ENCODE results near the gene EFCAB8.

The EFCAB8 gene

GRCh38 chr20:32985596-32985995 lies 126.9 kb downstream of the EFCAB8 start:
- no peak for DNase-seq (ENCODE audit: low read depth in 3 of 3)

- DNase-seq (ENCODE audit: low read depth in 3 of 3) = no peak
Observed at GRCh38 chr20:32986331-32986966, 127.7 kb downstream of the EFCAB8 start.

GRCh38 chr20:32987044-32987825 lies 128.5 kb downstream of the EFCAB8 start:
- DNase-seq (ENCODE audit: low read depth in 3 of 3) = no peak

- DNase-seq (ENCODE audit: low read depth in 3 of 3) = no peak
Observed at GRCh38 chr20:32988008-32988407, 129.3 kb downstream of the EFCAB8 start.

- no peak for DNase-seq (ENCODE audit: low read depth in 3 of 3)
Observed at GRCh38 chr20:32989507-32990283, 131.0 kb downstream of the EFCAB8 start.

GRCh38 chr20:32990426-32990825 lies 131.7 kb downstream of the EFCAB8 start:
- no peak for DNase-seq (ENCODE audit: low read depth in 3 of 3)

- DNase-seq (ENCODE audit: low read depth in 3 of 3) = no peak
Observed at GRCh38 chr20:32991383-32991782, 132.7 kb downstream of the EFCAB8 start.

GRCh38 chr20:32991792-32992641 lies 133.3 kb downstream of the EFCAB8 start:
- no peak for DNase-seq (ENCODE audit: low read depth in 3 of 3)

GRCh38 chr20:32993496-32994050 lies 134.8 kb downstream of the EFCAB8 start:
- no peak for DNase-seq (ENCODE audit: low read depth in 3 of 3)

- no peak for DNase-seq (ENCODE audit: low read depth in 3 of 3)
Observed at GRCh38 chr20:32995802-32996201, 137.1 kb downstream of the EFCAB8 start.

GRCh38 chr20:32997431-32997830 lies 138.7 kb downstream of the EFCAB8 start:
- no peak for DNase-seq (ENCODE audit: low read depth in 3 of 3)

GRCh38 chr20:32999603-33000250 lies 141.0 kb downstream of the EFCAB8 start:
- no peak for DNase-seq (ENCODE audit: low read depth in 3 of 3)

- DNase-seq (ENCODE audit: low read depth in 3 of 3) = no peak
Observed at GRCh38 chr20:33000802-33001466, 142.2 kb downstream of the EFCAB8 start.

- no peak for DNase-seq (ENCODE audit: low read depth in 3 of 3)
Observed at GRCh38 chr20:33002087-33002808, 143.5 kb downstream of the EFCAB8 start.

GRCh38 chr20:33004141-33004751 lies 145.5 kb downstream of the EFCAB8 start, which contains the start of gene SUN5:
SUN5 (minus strand) TSS chr20:33004433; CDS start chr20:33004340, 93 bp downstream.
- DNase-seq (ENCODE audit: low read depth in 3 of 3) = no peak

GRCh38 chr20:33005132-33005566 lies 146.4 kb downstream of the EFCAB8 start:
- peak in 2 of 3 experiments; percentile 3 to 9 for DNase-seq (ENCODE audit: low read depth in 3 of 3)

GRCh38 chr20:33005908-33006775 lies 147.4 kb downstream of the EFCAB8 start:
- DNase-seq (ENCODE audit: low read depth in 3 of 3) = no peak
